Mesenchymal stem cell (in vitro differentiated cells and primary cell): ENCODE results near the gene SDHAF2.

Experiments used
- DNase-seq: peaks from one replicate; pipeline ENCODE4 v3.0.0-alpha.2; 2013
- H2AFZ ChIP-seq: one replicate; pipeline ENCODE4 v1.6.1; 2013; ENCODE audit warnings: low read depth, mild to moderate bottlenecking, control low read depth, inconsistent platforms, low read length, moderate library complexity
- H2AK5ac ChIP-seq: 2 replicates; pipeline ENCODE4 v1.6.1; 2013; ENCODE audit warnings: low read length, moderate library complexity, mild to moderate bottlenecking, inconsistent platforms; ENCODE audit not compliant: severe bottlenecking
- H2BK120ac ChIP-seq: one replicate; pipeline ENCODE4 v1.6.1; 2013; ENCODE audit warnings: low read depth, mild to moderate bottlenecking, inconsistent platforms, low read length, moderate library complexity
- H2BK12ac ChIP-seq, 2 experiments: one replicate each; pipeline ENCODE4 v1.6.1; 2013; ENCODE audit warnings: inconsistent platforms in 2 of 2, low read length in 2 of 2, mild to moderate bottlenecking in 2 of 2, moderate library complexity in 2 of 2, control low read depth in 1 of 2
- H2BK15ac ChIP-seq: one replicate; pipeline ENCODE4 v1.6.1; 2013; ENCODE audit warnings: mild to moderate bottlenecking, low read depth, inconsistent platforms; ENCODE audit not compliant: poor library complexity, severe bottlenecking
- H2BK5ac ChIP-seq: 2 replicates; pipeline ENCODE4 v1.6.1; 2013; ENCODE audit warnings: low read depth, mild to moderate bottlenecking, low read length, control low read depth, inconsistent platforms; ENCODE audit not compliant: poor library complexity, severe bottlenecking
- H3K14ac ChIP-seq, 2 experiments: one replicate each; pipeline ENCODE4 v1.6.1; 2013; ENCODE audit warnings: inconsistent platforms in 2 of 2, low read length in 2 of 2, control low read depth in 1 of 2, mild to moderate bottlenecking in 1 of 2, moderate library complexity in 1 of 2
- H3K18ac ChIP-seq, 2 experiments: one replicate each; pipeline ENCODE4 v1.6.1; 2013; ENCODE audit warnings: inconsistent platforms in 2 of 2, low read length in 2 of 2, control low read depth in 1 of 2, low read depth in 1 of 2, mild to moderate bottlenecking in 1 of 2
- H3K23ac ChIP-seq, 2 experiments: one replicate each; pipeline ENCODE4 v1.6.1; 2013; ENCODE audit warnings: inconsistent platforms in 2 of 2, low read length in 2 of 2, mild to moderate bottlenecking in 2 of 2, moderate library complexity in 2 of 2, control low read depth in 1 of 2
- H3K27ac ChIP-seq: 2 replicates; pipeline ENCODE4 v1.5.1; 2013; ENCODE audit warnings: mild to moderate bottlenecking, moderate library complexity, low read length, control low read depth, inconsistent platforms; ENCODE audit not compliant: poor library complexity, severe bottlenecking
- H3K27me3 ChIP-seq, 2 experiments: 2 replicates each; pipeline versions ENCODE4 v1.6.1 to v1.7.0; 2013; ENCODE audit warnings: low read length in 2 of 2, mild to moderate bottlenecking in 2 of 2, moderate library complexity in 2 of 2, control low read depth in 1 of 2, inconsistent platforms in 1 of 2; ENCODE audit not compliant: control insufficient read depth in 1 of 2, insufficient read depth in 1 of 2
- H3K36me3 ChIP-seq, 2 experiments: 2 replicates each; pipeline versions ENCODE4 v1.6.1 to v1.7.0; 2013; ENCODE audit warnings: low read length in 2 of 2, control low read depth in 1 of 2, inconsistent platforms in 1 of 2, low read depth in 1 of 2, mild to moderate bottlenecking in 1 of 2; ENCODE audit not compliant: insufficient read depth in 2 of 2, control insufficient read depth in 1 of 2
- H3K4ac ChIP-seq, 2 experiments: one replicate each; pipeline ENCODE4 v1.6.1; 2013; ENCODE audit warnings: inconsistent platforms in 2 of 2, low read length in 2 of 2, mild to moderate bottlenecking in 2 of 2, moderate library complexity in 2 of 2, control low read depth in 1 of 2, low read depth in 1 of 2
- H3K4me1 ChIP-seq: 2 replicates; pipeline ENCODE4 v1.6.1; 2013; ENCODE audit warnings: low read depth, low read length, control low read depth; ENCODE audit not compliant: control insufficient read depth, insufficient read depth
- H3K4me2 ChIP-seq: 2 replicates; pipeline ENCODE4 v1.6.1; 2013; ENCODE audit warnings: low read length, mild to moderate bottlenecking, inconsistent platforms; ENCODE audit not compliant: poor library complexity, severe bottlenecking
- H3K4me3 ChIP-seq, 2 experiments: 2 replicates each; pipeline versions ENCODE4 v1.5.1 to v1.7.0; 2013; ENCODE audit warnings: low read length in 2 of 2, mild to moderate bottlenecking in 2 of 2, control low read depth in 1 of 2, low read depth in 1 of 2; ENCODE audit not compliant: insufficient read depth in 1 of 2
- H3K79me1 ChIP-seq: replicated peaks from 2 replicates; pipeline ENCODE4 v1.6.1; 2013; ENCODE audit warnings: mild to moderate bottlenecking, control low read depth, low read length, inconsistent platforms; ENCODE audit not compliant: poor library complexity, severe bottlenecking
- H3K9ac ChIP-seq: 2 replicates; pipeline ENCODE4 v1.7.0; 2013; ENCODE audit warnings: mild to moderate bottlenecking, low read length, moderate library complexity
- H3K9me3 ChIP-seq: 2 replicates; pipeline ENCODE4 v1.7.0; 2013; ENCODE audit warnings: mild to moderate bottlenecking, low read length; ENCODE audit not compliant: control insufficient read depth
- H4K8ac ChIP-seq: one replicate; pipeline ENCODE4 v1.6.1; 2013; ENCODE audit warnings: inconsistent platforms, mild to moderate bottlenecking, low read length, moderate library complexity
- H4K91ac ChIP-seq: one replicate; pipeline ENCODE4 v1.6.1; 2013; ENCODE audit warnings: mild to moderate bottlenecking, low read length, inconsistent platforms
- WGBS: methylation state at CpG from one replicate; pipeline ENCODE4 v1.1.7; 2013; ENCODE audit warnings: mixed read lengths; 5-methylcytosine and 5-hydroxymethylcytosine counted together

The SDHAF2 gene

GRCh38 chr11:61384271-61385242 is 45.4 kb upstream of the SDHAF2 start:
- Histone ChIP-seq H4K91ac (no peak overlapping the region), H2AK5ac (no peak overlapping the region), H2BK5ac (no peak overlapping the region), H4K8ac (no peak overlapping the region), H3K9me3 (no peaks in the 10 kb centered on the region), H2BK120ac (no peak overlapping the region), H3K9ac (no peak overlapping the region), H3K4me3 (no peak overlapping the region), H2BK15ac (no peak overlapping the region), H3K79me1 (no peaks in the 10 kb centered on the region), H3K4me2 (no peak overlapping the region), H3K23ac (no peak overlapping the region), H3K4me1 (peaks cover 2% of the 10 kb centered on the region), H2BK12ac (no peak overlapping the region), H3K18ac (no peak overlapping the region), H3K4ac (no peak overlapping the region), H3K14ac (no peak overlapping the region), H3K27me3 (no peaks in the 10 kb centered on the region), H3K36me3 (peaks cover 0 to 4% of the 10 kb centered on the region in 2 experiments), H2AFZ (no peak overlapping the region), H3K27ac (no peak overlapping the region)
- 89% methylated on average over 15 of the region's 15 CpGs for WGBS
- DNase-seq = peak; percentile 30

DNA sequence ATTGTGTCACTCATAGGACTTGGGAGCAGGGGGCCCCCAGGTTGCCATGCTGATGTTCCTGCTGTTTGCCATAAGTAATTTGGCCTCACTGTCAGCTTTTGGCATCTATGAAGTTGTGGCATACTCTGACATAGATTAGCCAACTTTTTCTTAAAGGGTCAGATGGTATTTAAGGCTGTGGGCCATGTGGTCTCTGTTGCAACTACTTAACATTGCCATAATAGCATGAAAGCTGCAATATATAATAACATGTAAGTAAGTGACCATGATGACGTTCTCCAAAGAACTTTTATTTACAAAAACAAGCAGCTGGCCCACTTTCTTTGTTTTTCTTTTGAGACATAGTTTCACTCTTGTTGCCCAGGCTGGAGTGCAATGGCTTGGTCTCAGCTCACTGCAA is 39.8 kb upstream of the SDHAF2 start:
- Histone ChIP-seq H2BK15ac (no peak overlapping the region), H3K9me3 (no peaks in the 10 kb centered on the region), H3K27me3 (no peaks in the 10 kb centered on the region), H3K4me2 (no peak overlapping the region), H3K4ac (no peak overlapping the region), H3K4me1 (peaks cover 5% of the 10 kb centered on the region), H3K18ac (no peak overlapping the region), H3K4me3 (no peak overlapping the region), H3K14ac (no peak overlapping the region), H3K9ac (no peak overlapping the region), H4K91ac (no peak overlapping the region), H2AFZ (no peak overlapping the region), H2AK5ac (no peak overlapping the region), H2BK12ac (no peak overlapping the region), H2BK5ac (no peak overlapping the region), H2BK120ac (no peak overlapping the region), H3K23ac (no peak overlapping the region), H4K8ac (no peak overlapping the region), H3K27ac (no peak overlapping the region), H3K79me1 (peaks cover 10% of the 10 kb centered on the region), H3K36me3 (peaks cover 6 to 12% of the 10 kb centered on the region in 2 experiments)
- WGBS = 83% methylated on average over 1 of the region's 1 CpG
- peak; percentile 22 for DNase-seq

DNA sequence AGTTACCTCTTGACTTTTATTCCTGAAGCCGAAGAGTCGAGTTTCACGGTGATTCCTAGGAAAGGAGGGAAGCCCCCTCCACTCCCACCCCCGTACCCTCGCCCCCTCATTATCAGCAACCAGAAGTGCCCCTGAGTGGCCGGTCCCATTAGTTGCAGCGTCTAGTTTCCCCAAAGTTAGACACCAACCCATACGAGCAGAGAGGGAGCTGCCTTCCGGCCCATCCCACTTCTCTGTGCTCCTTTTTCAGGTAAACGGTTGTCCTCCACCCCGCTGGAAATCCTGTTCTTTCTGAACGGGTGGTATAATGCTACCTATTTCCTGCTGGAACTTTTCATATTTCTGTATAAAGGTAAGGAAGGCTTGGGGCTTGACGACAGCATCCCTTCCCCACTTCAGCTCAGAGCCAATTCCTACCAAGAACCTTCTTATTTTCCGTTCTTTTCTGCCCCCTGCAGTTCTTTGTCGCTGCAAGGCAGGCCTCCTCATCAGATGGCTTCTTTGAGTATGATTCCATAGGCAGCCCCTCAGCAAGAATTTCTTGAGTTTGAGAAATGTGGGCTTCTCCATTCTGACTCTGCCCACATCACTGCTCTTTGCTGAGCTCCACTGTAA is 36.8 kb upstream of the SDHAF2 start:
- Histone ChIP-seq H3K4ac (no peak overlapping the region), H3K9ac (peak overlapping the region; percentile 95), H3K27ac (no peak overlapping the region), H3K14ac (no peak overlapping the region), H3K36me3 (peaks cover 14 to 28% of the 10 kb centered on the region in 2 experiments), H2AFZ (peak overlapping the region; percentile 90), H3K18ac (peak overlapping the region in 1 of 2 experiments; percentile 29), H3K27me3 (no peaks in the 10 kb centered on the region), H3K4me2 (peak overlapping the region; percentile 75), H3K79me1 (peaks cover 14% of the 10 kb centered on the region), H3K23ac (no peak overlapping the region), H4K91ac (no peak overlapping the region), H2BK12ac (no peak overlapping the region), H3K4me1 (peaks cover 2% of the 10 kb centered on the region), H2BK5ac (no peak overlapping the region), H2AK5ac (no peak overlapping the region), H4K8ac (peak overlapping the region; percentile 89), H2BK15ac (peak overlapping the region; percentile 84), H3K4me3 (peak overlapping the region; percentile 80 to 95), H3K9me3 (no peaks in the 10 kb centered on the region), H2BK120ac (no peak overlapping the region)
- peak; percentile 50 for DNase-seq
- 8% methylated on average over 14 of the region's 15 CpGs for WGBS

DNA sequence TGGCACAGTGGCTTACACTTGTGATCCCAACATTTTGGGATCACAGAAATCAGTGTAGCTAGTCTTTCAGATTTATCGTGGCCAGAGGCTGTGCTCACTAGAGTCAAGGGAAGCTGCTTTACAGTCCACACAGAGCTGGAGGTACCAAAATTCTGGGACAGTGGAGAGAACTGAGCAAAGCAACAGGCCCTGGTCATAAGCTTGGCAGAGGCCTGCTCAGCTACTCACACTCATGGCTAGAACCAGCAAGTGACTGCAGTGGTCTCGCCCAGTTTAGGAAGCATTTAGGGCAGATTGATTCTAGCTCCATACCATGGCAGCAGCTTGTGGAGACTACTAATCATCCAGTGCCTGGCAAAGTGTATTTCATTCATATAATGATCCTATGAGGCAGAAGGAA is 28.8 kb upstream of the SDHAF2 start:
- Histone ChIP-seq H3K9me3 (no peaks in the 10 kb centered on the region), H3K4me2 (no peak overlapping the region), H2AFZ (no peak overlapping the region), H2BK15ac (no peak overlapping the region), H4K91ac (no peak overlapping the region), H2BK12ac (no peak overlapping the region), H3K27ac (no peak overlapping the region), H3K4ac (no peak overlapping the region), H3K4me3 (no peak overlapping the region), H4K8ac (no peak overlapping the region), H3K79me1 (peaks cover 19% of the 10 kb centered on the region), H2BK5ac (no peak overlapping the region), H3K4me1 (no peaks in the 10 kb centered on the region), H3K14ac (no peak overlapping the region), H2BK120ac (no peak overlapping the region), H3K23ac (no peak overlapping the region), H3K18ac (no peak overlapping the region), H3K27me3 (no peaks in the 10 kb centered on the region), H2AK5ac (no peak overlapping the region), H3K9ac (no peak overlapping the region), H3K36me3 (peaks cover 30 to 80% of the 10 kb centered on the region in 2 experiments)
- 99% methylated on average over 2 of the region's 2 CpGs for WGBS
- no peak for DNase-seq
